ENCODE measurements around the gene ANTXRL. TPM values are rescaled to one million over a fixed set of nuclear protein-coding genes. Genes with fewer than 3 reads are reported as not detected.

The ANTXRL gene
- total RNA-seq (2022; extraction: Qiagen RNA extraction) = 0.15 to 0.46 TPM (median 0.25 TPM) in 5 replicates

GRCh38 chr10:46286991-46287693, at the start of gene ANTXRL:
Gene ANTXRL (plus strand): TSS chr10:46286997. CDS start chr10:46287263, 266 bp downstream.

DNA sequence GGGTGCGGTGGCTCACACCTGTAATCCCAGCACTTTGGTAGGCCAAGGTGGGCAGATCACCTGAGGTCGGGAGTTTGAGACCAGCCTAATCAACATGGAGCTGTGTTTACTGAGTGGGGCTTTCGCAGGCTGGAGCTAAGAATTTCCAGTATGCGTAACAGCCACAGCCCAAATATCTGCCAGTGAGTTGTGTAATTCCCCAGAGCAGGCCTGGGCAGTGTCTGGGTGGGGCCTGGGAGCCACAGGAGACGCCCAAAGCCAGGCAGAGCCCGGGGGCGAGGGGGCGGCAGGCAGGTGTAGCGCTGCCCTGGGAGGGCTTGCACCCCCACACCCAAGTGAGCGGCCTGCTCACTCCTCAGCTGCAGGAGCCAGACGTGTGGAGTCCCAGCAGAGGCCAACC, 88.6 kb downstream of the ANTXRL start, which contains the start of gene ANXA8L1:
TSS of gene ANXA8L1 (plus strand) at position 371 of the 400 bp plus-strand sequence. CDS start 76 bp downstream, outside the sequence.

Other genes with a start within 250 kb of the ANTXRL start
- gene MSMB, start 240.7 kb upstream of the ANTXRL start, total RNA-seq (2022; extraction: Qiagen RNA extraction) = 0.46 TPM in 1 of 5 replicates, not detected in the others
- 97.3 to 134 TPM (median 106 TPM) in 5 replicates for gene ANXA8L1, start 88.8 kb downstream of the ANTXRL start, total RNA-seq (2022; extraction: Qiagen RNA extraction)
- 26.1 to 50.1 TPM (median 42.2 TPM) in 5 replicates for gene NPY4R, start 179.0 kb downstream of the ANTXRL start, total RNA-seq (2022; extraction: Qiagen RNA extraction)